HG03025 (cell line): ENCODE measurements around the gene ADAT3.
"Not testable (repeated sequence)": the region's sequence is repeated elsewhere in the genome, so short reads cannot be mapped to it uniquely, and the experiment has no call there.

Experiments used
- ATAC-seq: cut with Tn5 transposase; IDR thresholded peaks from one replicate; pipeline ENCODE4 v1.9.1; 2021; ENCODE audit warnings: mild to moderate bottlenecking, moderate library complexity; ENCODE audit not compliant: unreplicated experiment, low FRiP score

Gene ADAT3

DNA sequence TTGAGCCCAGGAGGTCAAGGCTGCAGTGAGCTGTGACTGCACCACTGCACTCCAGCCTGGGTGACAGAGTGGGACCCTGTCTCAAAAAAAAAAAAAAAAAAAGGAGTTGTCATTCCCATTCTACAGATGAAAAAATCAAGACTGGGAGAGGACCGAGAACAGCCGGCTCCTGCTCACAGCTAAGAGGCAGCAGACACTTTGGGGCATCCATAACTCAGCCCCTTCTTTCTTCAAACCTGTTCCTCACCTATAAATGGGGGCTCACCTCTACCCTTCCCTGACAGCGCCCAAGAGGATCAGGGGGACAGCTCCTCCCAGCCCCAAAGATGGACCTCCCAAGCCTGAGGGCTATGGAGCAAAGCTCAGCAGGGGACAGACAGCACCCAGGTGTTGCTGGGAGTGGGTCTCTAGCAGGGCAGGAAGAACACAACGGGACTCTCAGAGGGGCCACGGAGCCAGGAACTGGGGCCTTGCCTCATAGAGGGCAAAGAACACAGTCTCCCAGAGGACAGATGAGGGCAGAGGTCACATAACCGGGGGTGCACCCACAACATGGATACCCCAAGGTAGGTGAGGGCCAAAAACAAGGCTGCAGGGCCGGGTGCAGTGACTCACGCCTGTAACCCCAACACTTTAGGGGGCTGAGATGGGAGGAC is 38.4 kb upstream of the ADAT3 start:
- no peak for ATAC-seq

DNA sequence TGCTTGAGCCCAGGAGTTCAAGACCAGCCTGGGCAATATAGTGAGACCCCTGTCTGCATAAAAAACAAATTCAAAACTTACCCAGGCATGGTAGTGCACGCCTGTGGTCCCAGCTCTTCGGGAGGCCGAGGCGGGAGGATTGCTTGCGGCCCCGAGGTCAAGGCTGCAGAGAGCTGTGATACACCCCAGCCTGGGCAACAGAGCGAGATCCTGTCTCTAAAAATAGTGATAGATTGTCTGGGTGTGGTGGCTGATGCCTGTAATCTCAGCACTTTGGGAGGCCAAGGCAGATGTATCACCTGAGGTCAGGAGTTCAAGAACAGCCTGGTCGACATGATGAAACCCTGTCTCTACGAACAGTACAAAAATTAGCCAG is 37.9 kb upstream of the ADAT3 start:
- no peak for ATAC-seq

DNA sequence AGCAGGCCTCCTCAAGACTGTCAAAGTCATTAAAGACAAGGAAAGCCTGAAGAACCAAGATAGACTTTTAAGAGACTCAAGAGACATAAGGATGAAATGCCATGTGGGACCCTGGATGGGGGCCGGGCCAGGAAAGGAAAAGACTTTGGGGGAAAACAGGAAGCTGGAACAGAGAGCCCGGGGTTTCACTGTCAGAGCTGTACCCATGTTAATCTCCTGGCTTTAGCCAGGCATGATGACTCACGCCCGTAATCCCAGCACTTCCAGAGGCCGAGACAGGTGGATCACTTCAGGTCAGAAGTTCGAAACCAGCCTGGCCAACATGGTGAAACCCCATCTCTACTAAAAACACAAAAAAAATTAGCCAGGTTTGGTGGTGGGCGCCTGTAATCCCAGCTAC is 36.2 kb upstream of the ADAT3 start:
- no peak for ATAC-seq

DNA sequence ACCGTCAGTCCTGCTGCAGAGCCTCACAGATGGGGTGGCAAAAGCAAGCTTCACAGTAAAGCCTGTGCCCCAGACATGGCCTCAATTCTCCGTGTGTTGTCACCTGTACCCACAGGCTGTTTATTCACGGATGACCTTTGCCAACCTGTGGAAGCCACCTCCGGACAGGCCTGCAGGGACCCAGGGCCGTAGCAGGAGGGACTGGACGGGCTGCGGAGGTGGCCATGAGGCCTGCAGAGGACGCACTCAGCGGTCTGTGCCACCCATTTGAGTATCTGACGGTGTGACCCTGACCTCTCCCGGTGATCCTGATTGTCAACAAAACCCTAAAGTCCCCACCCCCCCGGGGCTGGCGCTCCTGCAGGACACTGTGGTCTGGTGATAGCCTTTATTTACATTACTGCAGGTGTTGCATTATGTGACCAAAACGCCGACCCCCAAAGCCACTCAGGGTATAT is 34.0 kb upstream of the ADAT3 start:
- no peak for ATAC-seq

DNA sequence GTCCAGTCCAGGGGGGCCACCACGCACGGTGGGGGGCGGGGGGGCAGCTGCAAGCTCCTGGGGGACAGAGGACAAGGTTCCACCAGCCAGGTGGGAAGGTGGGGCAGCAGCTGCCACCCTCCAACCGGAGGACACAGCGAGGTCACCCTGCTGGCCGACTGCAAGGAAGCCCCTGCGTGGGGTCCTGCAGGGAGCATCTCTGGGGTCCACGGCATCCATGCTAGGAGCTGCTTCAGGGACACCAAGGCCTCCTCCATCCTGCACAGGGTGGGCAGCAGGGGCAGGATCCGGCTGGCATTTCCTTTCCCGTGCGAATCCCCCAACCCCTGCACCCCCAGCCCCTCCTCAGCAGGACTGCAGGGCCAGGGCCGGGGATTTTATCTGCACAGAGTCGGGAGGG is 33.6 kb upstream of the ADAT3 start:
- ATAC-seq = no peak

DNA sequence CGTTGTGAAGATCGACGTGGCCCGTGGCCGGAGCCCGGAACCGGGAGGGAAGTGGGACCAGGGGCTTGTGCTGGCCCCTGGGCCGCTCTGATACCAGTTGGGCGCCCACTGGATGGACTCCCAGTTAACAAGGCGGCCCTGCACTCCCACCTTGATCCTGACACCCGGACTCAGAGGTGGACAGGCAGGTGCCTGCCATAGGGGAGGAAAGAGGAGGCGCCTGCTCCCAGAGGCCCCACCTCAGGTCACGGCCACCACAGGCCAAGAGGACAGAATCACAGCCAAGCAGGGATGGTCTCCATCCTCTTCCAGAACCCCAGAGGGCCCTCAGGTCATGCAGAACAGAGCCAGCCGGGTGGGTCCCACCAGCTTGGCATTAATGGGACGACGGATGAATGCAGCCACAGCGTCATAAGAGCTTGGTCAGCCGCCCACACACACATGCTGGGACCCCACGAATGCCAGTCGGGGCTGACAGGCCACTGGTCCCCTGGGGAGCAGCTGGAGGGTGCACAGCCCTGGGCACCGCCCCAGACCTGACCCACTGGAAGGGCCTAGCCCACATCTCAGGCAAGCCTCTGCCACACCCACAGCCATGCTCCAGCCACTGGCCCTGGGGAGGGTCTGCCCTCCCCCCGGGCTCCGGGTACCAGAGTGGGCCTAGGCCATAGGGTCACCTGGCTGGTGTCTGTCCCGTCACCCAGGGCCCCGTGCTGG is 32.2 kb upstream of the ADAT3 start:
- ATAC-seq = no peak

DNA sequence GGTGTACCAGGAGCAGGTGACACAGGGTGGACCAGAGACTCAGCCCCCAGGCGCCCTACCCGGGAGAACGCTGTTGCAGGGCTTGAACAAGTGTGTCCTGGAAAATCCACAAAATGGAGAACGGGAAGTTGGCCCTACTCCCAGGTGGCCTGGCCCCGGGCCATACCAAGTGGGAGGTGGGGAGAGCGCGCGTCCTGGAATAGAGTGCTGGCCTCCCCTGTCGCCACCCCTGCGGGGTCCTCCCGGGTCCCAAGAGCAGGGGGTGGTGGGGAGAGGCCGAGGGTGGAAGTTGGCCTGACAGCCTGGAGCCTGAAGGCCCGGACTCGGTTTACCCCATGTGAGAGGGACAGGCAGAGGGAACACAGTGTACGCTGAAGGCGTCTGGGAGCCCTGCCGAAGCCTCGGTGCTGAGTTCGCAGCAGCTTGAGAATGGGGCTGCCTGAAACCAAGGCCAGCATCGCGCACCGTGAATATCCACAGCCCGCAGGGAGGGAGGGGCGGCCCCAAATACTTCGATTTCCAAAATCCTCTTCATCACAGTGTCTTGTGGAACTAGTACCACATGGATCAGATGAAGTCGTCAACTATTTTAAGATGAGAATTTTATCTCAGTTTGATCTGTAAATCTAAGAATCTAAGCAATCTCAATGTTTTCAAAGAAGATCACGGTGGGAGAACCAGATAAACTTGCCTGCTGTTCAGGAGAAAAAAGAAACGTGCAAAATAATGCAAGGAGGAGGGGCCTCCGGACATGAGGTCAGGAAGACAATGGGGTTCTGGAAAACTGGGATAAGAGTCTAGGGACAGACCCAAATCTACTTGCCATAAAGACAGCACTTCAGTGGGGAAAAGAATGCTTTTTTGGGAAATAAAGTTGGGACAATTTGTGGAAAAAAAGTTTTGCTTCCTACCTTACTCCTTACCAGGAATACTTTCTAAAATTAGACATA is 31.4 kb upstream of the ADAT3 start:
- ATAC-seq = no peak

DNA sequence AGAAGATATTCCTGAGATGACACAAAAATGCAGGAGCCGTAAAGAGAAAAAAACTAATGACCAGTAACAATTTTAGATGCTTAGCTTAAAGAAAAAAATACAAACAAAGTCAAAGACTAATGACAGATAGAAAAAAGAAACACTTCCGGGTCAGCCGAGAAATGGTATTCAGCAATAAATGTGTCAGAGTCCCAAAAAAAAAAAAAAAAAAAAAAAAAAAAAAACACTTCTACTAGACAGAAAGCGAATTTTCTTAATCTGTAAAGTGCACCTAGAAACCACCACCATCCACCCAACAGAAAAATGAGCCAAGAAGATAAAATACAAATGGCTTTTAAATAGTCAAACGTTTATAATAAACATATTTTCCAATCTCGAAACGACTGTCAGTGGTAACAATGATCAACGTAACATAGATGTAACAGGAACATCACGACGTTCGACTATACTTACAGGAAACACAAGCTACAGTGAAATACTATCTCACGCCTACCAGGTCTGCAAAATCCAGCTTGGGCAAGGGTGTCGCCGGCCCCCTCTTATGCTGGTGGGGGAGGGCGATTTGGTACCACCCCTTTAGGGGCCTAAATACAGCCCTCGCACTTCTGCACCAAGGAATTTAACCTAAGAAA is 30.5 kb upstream of the ADAT3 start:
- no peak for ATAC-seq

DNA sequence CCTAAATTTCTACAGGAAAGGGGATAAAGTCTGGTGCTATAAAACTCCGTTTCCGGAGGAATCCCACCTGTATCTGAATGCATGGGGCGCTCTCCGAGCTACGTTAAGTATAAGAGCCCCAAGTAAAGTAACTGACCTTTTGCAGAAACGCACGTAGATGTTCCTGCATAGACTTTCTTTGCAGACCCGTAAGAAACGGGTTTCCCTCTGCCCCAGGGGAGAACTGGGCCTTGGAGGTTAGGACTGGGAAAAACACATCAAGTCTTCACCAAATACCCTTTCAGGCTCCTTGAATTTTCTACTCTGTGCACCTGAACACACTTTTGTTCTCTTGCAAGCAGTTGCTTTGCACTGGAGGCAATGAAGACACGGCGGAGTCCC is 29.9 kb upstream of the ADAT3 start:
- ATAC-seq = not testable (repeated sequence)

DNA sequence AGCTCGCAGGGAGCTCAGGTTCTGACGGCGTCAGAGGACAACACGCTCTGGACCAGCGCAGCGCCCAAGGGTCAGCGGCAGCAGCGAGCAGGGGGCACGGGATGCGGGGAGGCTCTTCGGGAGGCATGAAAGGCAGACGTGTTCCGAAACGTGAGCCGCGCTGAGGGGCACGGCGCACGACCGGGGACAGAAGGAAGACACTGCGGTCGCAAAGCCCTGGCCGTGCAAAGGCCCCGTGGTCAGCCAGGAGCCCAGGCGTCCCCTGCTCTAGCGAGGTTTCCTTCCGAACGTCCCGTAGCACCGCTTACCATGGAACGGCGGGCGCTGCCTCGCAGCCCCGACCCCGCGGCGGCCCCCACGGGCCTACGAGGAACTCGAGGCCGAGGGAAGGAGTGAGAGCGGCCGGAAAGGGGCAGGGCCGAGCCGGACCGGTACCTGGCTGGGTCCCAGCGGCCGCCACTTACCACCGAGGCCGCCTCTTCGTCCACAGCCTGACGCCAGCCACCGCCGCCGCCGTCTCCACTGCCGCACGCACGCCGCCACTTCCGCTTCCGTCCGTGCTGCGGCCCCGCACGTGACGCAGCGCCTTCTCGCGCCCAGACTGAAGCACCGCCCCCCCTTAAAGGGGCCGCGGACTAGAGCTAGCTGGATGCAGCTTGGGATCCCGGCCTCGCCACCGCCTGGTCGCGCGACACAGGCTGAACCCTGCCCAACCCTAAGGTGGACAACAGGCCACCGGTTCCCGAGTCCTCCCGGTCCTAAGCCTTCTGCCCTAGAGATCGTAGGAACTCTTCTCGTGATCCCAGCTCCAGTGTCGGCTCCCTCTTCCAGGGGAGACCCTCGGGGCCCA is 29.3 kb upstream of the ADAT3 start:
- peak; percentile 68 for ATAC-seq

DNA sequence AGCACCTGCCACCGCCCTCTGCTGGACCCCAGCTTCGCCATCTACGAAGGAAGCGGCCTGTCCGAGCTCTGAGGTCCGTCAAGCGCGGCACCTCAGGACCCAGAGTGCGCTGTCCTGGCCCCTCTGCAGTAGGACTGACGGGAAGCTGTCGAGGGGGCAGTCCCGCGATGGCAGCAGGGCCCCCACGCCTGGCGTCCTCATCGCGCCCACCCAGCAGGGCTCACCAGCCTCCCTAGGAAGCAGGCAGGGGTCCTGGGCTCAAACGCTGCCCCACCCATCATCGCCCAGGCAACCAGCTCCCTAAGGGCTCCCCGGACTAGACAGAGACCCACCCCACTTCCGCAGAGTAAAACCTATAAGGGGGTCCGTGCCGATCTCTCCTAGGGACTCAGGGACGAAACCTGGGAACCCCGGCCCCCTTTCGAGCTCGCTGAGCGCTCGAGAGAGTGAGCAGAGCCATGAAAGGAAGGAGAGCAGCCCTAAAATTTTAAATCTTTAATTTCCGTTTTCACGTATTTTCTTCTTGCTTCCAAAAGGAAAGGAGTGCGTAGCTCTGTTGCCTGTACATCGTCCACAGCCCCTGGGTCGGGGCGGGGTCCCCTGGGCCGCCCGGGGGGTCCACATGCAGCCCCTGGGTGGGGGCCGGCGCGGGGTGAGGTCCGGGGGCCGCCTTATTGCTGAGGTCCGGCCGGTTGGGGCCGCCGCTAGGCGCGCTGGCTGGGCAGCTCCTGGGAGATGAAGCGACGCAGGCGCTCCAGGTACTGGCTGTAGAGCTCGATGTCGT is 28.5 kb upstream of the ADAT3 start:
- ATAC-seq = not testable (repeated sequence)

DNA sequence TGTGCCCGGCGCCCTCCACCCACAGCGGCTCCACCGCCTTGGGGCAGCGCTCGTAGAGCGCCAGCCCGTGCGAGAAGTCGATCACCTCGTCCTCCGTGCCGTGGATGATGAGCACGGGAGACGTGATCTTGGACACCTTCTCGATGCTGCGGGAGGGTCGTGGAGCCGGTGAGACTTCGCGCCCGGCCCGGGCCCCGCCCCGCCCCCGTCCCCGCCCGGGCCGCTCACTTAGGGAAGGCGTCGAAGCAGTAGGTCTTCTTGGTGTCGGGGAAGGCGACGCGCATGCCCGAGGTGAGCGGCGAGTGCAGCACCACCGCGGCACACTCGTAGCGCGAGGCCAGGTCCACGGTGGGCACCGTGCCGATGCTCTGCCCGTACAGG is 27.9 kb upstream of the ADAT3 start:
- not testable (repeated sequence) for ATAC-seq

DNA sequence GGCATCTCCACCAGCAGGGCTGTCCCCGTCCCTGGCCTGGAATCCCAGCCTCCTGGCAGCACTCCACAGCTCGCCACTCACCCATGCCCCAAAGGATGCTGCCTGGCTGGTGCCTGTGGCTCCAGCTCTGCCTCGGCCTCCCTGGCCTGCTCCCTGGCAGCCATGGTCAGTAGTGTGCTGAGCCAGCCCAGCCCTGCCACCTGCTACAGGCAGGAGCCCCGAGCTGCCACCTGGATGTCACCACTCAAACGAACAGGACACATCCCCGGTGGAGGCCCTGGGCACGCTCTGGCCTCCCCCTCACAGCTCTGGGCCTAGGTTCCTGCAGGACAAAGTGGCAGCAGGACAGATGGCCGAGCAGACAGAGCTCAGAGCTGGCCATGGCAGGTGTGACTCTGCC is 26.6 kb upstream of the ADAT3 start:
- not testable (repeated sequence) for ATAC-seq

DNA sequence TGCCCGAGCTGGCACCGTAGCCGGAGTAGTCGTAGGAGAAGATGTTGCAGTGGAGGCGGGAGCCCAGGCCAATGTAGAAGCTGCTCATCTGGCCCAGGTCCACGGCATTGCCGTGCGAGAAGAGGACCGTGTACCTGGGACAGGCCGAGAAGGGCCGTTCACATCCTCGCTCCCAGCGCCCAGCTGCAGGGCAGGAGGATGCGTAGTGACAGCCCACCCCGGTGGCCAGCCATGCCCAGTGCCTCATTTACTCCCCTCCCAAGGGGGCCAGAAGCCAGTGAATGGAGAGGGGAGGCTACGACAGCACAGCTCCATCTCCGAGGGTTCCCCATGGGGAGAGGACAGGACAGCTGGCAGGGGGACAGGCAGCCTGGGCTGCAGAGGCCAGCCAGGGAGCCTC is 25.2 kb upstream of the ADAT3 start:
- not testable (repeated sequence) for ATAC-seq

DNA sequence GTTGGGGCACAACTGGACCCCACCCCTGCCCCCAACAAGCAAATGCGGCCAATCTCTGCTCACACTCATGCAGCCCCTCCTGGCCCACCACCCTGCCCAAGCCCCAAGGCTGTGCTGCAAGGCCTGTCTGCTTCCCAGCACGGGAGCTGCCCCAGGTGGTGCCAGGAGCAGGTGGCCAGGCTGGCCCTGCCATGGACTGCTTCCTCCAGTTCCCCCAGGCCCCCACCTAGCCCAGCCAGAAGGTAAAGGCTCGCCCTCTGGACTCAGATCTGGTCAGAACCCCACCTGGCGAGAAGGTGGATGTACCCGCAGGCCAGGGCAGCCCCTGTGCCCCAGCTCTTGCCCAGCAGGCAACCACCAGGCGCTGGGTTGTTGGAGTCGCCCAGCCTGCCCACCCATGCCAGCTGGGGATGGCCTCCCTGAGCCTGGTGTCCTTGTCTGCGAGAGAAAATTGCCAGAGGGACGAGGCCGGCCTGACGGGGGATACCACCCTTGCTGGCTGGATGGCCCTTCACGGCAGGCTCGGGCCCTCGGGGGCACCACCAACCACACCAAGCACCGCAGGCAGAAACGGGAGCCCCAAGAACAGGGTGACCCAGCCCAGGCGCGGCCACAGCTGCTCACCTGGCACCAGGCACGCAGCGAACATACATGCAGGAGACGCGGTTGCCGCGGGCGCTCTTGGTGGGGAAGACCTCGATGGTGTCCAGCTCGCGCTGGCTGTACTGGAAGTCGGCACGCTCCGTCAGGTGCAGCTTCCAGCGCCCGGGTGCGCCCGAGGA is 24.4 kb upstream of the ADAT3 start:
- ATAC-seq = no peak

DNA sequence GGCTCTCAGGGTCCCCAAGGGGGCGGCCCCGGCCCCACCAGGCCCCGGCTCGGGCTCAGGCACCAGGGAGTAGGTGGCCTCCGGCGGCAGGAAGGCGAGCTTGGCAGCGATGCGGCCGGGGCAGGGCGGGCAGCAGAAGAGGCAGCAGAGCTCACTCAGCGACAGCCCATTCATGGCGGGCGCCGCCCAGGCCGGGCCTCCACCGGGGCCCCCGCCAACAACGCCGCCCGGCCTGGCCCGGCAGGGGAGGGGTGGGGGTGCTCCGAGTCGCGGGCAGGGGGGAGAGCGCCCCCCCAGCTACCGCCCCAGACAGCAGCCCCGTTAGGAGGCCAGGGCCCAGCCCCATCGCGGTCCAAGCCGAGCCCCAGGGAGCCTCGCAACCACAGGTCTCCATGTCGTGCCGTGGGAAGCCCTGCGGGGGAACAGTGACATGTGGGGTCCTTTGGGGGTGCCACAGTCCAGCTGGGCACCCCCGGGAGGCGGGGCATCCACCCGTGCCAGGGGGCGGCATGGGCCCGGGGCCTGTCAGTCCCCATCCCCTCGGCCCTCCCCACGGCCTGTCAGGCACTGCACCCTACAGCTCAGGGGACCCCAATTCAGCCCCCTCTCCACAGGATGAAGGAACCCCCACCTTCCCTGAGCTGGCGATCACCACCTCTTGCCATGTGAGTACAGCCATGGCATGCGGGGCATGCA is 23.7 kb upstream of the ADAT3 start:
- not testable (repeated sequence) for ATAC-seq

DNA sequence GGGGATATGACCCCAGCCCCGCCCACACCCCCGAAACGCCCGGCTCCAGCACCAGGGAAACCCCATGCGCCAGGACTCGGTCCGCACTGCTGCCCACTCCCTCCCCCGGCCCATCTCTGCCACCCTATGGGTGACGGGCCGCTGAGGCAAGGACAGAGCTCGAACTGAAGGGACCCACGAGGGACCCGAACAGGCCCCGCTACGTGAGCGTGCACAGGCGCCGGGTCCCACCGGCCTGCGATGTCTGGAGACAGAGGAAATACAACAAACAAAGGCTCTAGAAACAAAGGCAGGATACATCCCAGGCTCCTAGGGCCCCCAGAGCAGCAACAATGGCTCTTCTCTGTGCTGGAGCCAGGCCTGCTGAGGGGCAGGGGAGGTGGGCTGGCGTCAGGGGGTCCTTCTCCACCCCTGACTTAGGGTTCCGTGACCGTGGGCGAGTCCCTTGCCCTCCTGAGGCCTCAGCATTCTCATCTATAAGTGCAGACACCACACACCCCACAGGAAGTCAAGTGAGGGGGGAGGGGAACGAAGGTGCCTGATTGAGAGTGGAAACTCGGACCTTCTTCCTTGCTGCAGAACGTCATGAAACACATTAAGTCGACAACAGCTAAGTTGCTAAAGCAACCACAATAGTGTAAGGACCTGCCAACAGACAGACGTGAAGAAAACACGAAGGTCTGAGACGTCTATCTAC is 23.0 kb upstream of the ADAT3 start:
- no peak for ATAC-seq
